Mucosa of rectum (tissue), 2 donors: ENCODE results near the gene ITPR1.
"Not testable (repeated sequence)": the region's sequence is repeated elsewhere in the genome, so short reads cannot be mapped to it uniquely, and the experiment has no call there.

Source experiments
- H3K27ac ChIP-seq, 2 donors: one replicate each; pipeline ENCODE4 v1.7.0; 2013; ENCODE audit warnings: inconsistent platforms in 2 of 2, low read depth in 2 of 2, low read length in 2 of 2
- H3K27me3 ChIP-seq, 2 donors: one replicate each; pipeline ENCODE4 v1.7.0; 2013; ENCODE audit warnings: low read length in 2 of 2; ENCODE audit not compliant: control insufficient read depth in 2 of 2, insufficient read depth in 2 of 2
- H3K36me3 ChIP-seq, 2 donors: one replicate each; pipeline ENCODE4 v1.7.0; 2013; ENCODE audit warnings: low read length in 2 of 2; ENCODE audit not compliant: control insufficient read depth in 2 of 2, insufficient read depth in 2 of 2
- H3K4me1 ChIP-seq, 2 donors: one replicate each; pipeline ENCODE4 v1.7.0; 2013; ENCODE audit warnings: low read length in 2 of 2, mild to moderate bottlenecking in 1 of 2; ENCODE audit not compliant: control insufficient read depth in 2 of 2, insufficient read depth in 2 of 2
- H3K4me3 ChIP-seq, 2 donors: one replicate each; pipeline ENCODE4 v1.7.0; 2013; ENCODE audit warnings: low read length in 2 of 2
- H3K9ac ChIP-seq, 2 donors: one replicate each; pipeline ENCODE4 v1.7.0; 2013; ENCODE audit warnings: low read length in 2 of 2, low read depth in 1 of 2, mild to moderate bottlenecking in 1 of 2
- H3K9me3 ChIP-seq, 2 donors: one replicate each; pipeline ENCODE4 v1.7.0; 2013; ENCODE audit warnings: low read length in 2 of 2; ENCODE audit not compliant: control insufficient read depth in 2 of 2
- donor health status: healthy.
- donor health status: Normal muscosa, but diverticular disease.

The ITPR1 gene

DNA sequence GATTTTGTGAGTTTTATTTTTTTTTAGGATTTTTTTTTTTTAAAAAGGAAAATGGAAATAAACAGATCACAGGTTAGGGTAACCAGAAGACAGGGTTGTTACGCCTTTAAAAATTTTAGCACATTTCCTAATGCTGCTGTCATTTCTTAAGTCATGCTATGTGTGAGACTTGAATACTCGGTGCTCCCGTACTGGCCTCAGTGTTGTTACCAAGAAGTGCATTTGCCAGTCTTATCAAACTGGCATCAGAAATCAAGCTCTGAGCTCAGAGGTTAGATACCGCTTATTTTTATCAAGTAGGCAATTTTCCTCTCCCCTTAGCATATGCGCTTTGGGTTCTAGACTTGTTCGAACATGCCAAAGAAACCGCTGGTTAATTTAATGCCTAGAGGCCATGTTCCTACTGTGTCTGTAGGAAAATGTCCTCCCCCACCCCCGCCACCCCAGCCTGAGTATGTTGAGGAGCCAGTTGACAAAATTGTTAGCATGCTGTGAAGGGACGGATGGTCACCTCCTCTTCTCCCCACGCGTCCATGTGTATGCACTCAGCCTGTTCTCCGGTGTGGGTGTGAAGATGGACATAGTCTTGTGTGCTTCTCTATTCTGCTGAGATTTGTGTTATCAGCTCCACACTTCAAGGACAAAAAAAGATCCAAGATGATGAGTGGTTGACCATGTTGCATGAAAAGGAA is 88.9 kb downstream of the ITPR1 start:
- H3K4me3 ChIP-seq = no peak overlapping the region

DNA sequence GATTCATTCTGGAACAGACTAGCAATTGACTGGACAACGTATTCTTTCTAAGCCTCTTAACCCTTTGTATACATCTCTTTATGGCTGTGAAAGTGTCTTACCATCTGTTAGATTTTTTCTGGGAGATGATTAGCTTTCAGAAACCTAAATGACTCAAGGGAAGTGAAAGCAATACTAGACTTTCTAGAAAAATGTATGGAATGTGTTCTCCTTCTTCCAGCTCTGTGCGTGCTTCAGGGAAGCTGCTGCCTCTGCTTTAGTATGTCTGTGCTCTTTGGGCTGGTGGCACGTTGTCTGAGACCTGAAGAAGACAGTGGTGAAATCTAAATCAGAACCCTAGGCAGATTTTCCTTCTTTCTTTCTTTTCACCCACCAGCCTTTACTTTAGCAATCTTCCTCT is 89.5 kb downstream of the ITPR1 start:
- H3K9me3 ChIP-seq = no peaks in the 10 kb centered on the region
- peak overlapping the region; percentile 54 to 73 for H3K27ac ChIP-seq
- H3K9ac ChIP-seq = no peak overlapping the region
- H3K4me1 ChIP-seq = peaks cover 3 to 10% of the 10 kb centered on the region in 2 donors
- no peak overlapping the region for H3K4me3 ChIP-seq
- no peaks in the 10 kb centered on the region for H3K36me3 ChIP-seq
- no peaks in the 10 kb centered on the region for H3K27me3 ChIP-seq

More for the DNA sequence above, 88.9 kb downstream of the ITPR1 start:
- Histone ChIP-seq H3K27me3 (no peaks in the 10 kb centered on the region), H3K9ac (no peak overlapping the region), H3K4me1 (peaks cover 3 to 10% of the 10 kb centered on the region in 2 donors), H3K36me3 (no peaks in the 10 kb centered on the region), H3K9me3 (no peaks in the 10 kb centered on the region), H3K27ac (peak overlapping the region; percentile 54 to 73)

DNA sequence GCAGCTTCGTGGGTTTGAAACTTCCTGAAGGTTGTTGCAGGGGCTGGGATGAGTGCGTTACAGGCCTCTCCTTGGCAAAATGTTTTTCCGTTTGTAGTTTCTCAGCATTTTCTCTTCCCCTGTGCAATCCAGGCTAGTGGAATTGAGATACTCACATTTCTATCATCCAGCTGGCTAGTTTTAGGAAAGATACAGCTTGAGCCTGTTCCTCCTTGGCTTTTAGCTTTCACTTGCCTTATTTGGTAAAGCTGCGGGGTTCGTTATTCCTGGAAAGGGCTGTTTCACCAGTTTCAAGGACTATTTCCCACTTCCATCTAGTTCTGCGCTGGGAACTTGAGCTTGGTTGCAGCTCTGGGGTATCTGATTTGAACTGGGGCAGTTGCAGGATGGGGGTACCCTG is 90.3 kb downstream of the ITPR1 start:
- H3K36me3 ChIP-seq = no peaks in the 10 kb centered on the region
- H3K27me3 ChIP-seq = no peaks in the 10 kb centered on the region
- H3K27ac ChIP-seq = peak overlapping the region; percentile 54 to 73
- H3K4me1 ChIP-seq = peaks cover 3 to 10% of the 10 kb centered on the region in 2 donors
- no peak overlapping the region for H3K9ac ChIP-seq
- H3K4me3 ChIP-seq = peak overlapping the region in 1 of 2 donors; percentile 20
- no peaks in the 10 kb centered on the region for H3K9me3 ChIP-seq

DNA sequence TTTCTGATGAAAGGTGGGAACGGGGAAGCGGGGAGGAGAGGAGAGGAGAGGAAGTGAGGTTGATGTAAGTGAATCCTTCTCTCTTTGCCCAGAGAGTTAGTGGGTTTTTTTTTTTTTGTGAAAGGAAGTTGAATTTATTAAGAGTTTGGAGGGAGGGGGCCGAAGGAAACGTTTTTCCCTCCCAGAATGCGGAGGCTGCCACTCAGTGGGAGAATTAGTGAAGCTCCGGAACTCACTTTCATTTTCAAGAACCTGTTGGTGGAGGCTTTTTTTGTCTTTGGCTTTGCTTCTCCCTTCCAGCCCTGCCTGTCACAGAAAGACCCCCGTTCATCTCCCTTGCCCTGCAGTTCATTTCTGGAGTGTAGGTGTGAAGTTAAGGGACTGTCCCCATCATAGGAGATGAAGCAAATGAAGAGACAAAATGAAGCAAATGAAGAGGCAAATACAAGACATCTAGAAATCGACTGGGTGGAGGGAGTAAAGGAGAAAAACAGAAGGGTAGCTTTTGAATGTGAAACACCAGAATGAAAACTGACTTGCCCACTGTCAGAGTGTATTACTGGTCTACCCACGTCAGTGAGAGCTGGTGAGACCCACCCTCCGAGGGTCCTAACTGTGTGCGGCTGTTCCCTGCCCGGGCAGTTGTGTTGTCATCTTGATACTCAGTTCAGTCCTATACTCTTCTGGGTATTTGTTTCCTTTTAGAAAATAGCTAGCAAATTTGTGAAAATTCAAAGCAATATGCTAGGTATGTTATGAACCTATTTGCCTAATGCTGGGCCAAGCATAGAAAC is 91.5 kb downstream of the ITPR1 start:
- Histone ChIP-seq H3K4me1 (peaks cover 3 to 13% of the 10 kb centered on the region in 2 donors), H3K9me3 (no peaks in the 10 kb centered on the region), H3K36me3 (no peaks in the 10 kb centered on the region), H3K27me3 (no peaks in the 10 kb centered on the region), H3K9ac (peak overlapping the region; percentile 42 to 58), H3K27ac (peak overlapping the region; percentile 54 to 73), H3K4me3 (peak overlapping the region; percentile 58)

DNA sequence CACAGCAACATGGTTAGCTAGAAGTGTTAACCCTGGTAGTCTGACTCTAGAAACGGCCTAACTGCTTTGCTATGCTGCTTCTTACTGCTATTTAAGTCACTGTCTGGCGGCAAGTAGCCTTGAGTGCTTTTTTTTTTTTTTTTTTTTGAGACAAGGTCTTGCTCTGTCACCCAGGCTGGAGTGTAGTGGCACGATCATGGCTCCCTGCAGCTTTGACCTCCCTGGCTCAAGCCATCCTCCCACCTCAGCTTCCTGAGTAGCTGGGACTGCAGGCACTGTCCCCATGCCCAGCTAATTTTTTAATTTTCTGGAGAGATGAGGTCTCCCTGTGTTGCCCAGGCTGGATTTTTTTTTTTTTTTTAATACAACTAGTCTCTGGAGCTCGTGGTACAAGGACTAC is 93.2 kb downstream of the ITPR1 start:
- H3K27me3 ChIP-seq = no peaks in the 10 kb centered on the region
- H3K4me1 ChIP-seq = peaks cover 3 to 13% of the 10 kb centered on the region in 2 donors
- no peak overlapping the region for H3K9ac ChIP-seq
- no peak overlapping the region for H3K4me3 ChIP-seq
- no peak overlapping the region for H3K27ac ChIP-seq
- no peaks in the 10 kb centered on the region for H3K36me3 ChIP-seq
- no peaks in the 10 kb centered on the region for H3K9me3 ChIP-seq

DNA sequence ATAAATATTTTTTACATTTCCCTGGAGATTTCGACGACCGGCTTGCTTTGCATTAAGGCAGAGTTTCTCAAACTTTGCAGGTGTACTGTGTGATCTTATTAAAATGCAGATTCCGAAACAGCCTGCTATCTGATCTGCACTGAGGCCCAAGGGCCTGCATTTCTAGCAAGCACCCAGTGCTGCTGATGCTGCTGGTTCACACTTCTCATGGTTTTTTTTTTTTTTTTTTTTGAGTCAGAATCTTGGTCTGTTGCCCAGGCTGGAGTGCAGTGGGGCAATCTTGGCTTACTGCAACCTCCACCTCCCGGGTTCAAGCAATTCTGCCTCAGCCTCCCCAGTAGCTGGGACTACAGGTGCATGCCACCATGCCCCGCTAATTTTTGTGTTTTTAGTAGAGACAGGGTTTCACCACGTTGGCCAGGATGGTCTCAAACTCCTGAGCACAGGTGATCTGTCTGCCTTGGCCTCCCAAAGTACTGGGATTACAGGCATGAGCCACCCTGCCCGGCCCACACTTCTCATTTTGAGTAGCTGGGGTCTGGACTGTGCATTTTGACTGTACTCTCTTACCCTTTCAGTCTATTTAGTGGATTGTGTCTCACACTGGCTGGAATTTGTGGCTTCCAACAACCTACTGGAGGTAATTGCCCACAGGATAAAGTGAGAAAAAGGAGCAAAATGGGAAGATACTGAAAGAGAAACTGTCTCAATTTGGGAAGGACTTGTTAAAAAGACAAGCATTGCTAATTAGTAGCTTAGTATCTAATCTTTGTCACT is 94.1 kb downstream of the ITPR1 start:
- H3K4me1 ChIP-seq = peaks cover 3 to 11% of the 10 kb centered on the region in 2 donors
- H3K4me3 ChIP-seq = no peak overlapping the region
- H3K27me3 ChIP-seq = no peaks in the 10 kb centered on the region
- no peak overlapping the region for H3K9ac ChIP-seq
- no peaks in the 10 kb centered on the region for H3K9me3 ChIP-seq
- H3K27ac ChIP-seq = no peak overlapping the region
- no peaks in the 10 kb centered on the region for H3K36me3 ChIP-seq

DNA sequence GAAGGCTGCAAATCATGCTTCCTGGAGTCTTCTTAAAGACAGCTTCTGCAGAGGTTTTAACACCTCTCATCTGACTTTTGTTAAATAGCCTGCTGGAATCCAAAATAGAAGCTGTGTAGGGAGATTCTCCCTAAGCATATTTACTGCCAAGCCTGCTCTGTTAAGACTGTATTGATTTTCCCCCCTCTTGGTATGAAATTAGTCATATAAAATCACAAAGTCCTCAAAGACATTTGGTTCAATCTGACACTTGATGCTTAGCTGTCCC is 94.6 kb downstream of the ITPR1 start:
- Histone ChIP-seq H3K4me1 (peaks cover 3 to 11% of the 10 kb centered on the region in 2 donors), H3K4me3 (no peak overlapping the region), H3K9ac (no peak overlapping the region), H3K27me3 (no peaks in the 10 kb centered on the region), H3K27ac (no peak overlapping the region), H3K36me3 (no peaks in the 10 kb centered on the region), H3K9me3 (no peaks in the 10 kb centered on the region)

DNA sequence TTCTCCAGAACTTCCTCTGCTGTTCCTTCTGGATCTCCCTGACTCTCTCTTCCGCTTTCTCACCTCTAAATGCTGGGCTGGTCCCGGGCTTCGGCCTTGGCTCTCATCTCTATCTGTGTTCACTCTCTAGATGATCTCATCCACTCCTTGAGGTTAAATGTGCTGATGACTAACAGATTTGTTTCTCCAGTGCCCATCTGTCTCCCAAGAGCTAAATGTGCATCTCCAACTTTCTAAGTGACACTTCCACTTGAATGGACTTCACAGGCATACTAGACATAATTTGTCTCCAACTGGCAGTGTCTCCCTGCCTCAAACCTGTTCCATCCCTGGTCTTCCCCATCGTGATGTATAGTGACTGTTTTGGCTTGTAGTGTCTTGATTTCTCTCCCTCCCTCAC is 95.3 kb downstream of the ITPR1 start:
- Histone ChIP-seq H3K27ac (no peak overlapping the region), H3K36me3 (no peaks in the 10 kb centered on the region), H3K4me3 (no peak overlapping the region), H3K4me1 (peaks cover 3 to 11% of the 10 kb centered on the region in 2 donors), H3K27me3 (no peaks in the 10 kb centered on the region), H3K9me3 (no peaks in the 10 kb centered on the region), H3K9ac (no peak overlapping the region)

DNA sequence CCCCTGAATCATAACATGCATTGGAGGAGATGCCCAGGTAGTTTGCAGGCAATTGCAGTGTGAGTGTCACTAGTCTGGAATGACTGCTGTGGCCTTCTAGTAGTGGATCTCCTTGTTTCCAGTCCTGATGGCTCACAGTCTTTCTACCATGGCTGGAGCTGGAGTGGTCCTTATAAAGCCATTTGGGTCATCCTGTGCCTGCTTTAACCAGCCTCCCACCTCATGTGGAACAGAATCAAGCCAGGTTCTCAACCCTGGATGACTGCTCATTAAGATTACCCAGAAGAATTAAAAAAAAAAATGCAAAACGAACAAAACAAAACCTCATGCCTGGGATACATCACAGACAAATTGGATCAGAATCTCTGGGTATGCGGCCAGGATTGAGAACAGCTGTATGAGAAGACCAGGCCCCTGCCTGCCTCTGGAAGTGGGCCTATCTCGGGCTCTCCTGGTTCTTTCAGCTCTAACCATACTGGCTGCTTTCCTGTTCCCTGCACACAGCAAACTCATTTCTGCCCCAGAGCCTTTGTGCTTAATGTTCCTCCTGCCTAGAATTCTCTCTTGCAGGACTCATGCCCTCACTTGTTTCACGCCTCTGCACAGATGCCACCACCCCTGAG is 96.4 kb downstream of the ITPR1 start:
- H3K4me1 ChIP-seq = peaks cover 3 to 7% of the 10 kb centered on the region in 2 donors
- no peak overlapping the region for H3K27ac ChIP-seq

DNA sequence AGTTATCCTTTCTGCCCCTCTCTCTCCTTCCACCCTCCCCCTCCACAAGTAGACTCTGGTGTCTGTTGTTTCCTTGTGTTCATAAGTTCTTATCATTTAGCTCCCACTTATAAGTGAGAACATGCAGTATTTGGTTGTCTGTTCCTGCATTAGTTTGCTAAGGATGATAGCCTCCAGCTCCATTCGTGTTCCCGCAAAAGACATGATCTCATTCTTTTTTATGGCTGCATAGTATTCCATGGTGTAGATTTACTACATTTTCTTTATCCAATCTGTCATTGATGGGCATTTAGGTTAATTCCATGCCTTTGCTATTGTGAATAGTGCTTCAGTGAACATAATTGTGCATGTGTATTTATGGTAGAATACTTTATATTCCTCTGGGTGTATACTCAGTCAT is 97.7 kb downstream of the ITPR1 start:
- not testable (repeated sequence) for H3K4me1 ChIP-seq, H3K36me3 ChIP-seq, H3K27me3 ChIP-seq

More for the DNA sequence above, 96.4 kb downstream of the ITPR1 start:
- H3K27me3 ChIP-seq = no peaks in the 10 kb centered on the region
- H3K9ac ChIP-seq = no peak overlapping the region
- no peak overlapping the region for H3K4me3 ChIP-seq
- H3K9me3 ChIP-seq = no peaks in the 10 kb centered on the region
- no peaks in the 10 kb centered on the region for H3K36me3 ChIP-seq

More for the DNA sequence above, 97.7 kb downstream of the ITPR1 start:
- H3K9ac ChIP-seq, H3K27ac ChIP-seq, H3K9me3 ChIP-seq, H3K4me3 ChIP-seq: not testable (repeated sequence)
